CD4-positive, alpha-beta memory T cell (primary cell): Measurements from ENCODE around the gene DCTN1. TPM values are rescaled to one million over a fixed set of nuclear protein-coding genes. Genes with fewer than 3 reads are reported as not detected.
A peak's percentile ranks its signal among the peaks of the same experiment; 100 is the strongest.

Experiments used
- CTCF ChIA-PET: fragments of 350-600 bp; sonication (Branson Sonifier 250); formaldehyde crosslinking; loops from one replicate; lab custom pipeline; 2021; ENCODE audit warnings: inconsistent platforms; ENCODE audit not compliant: partially characterized antibody; lab: Charles Lee
- POLR2A ChIA-PET: fragments of 350-600 bp; sonication (Branson Sonifier 250); formaldehyde crosslinking; loops from one replicate; lab custom pipeline; 2021; ENCODE audit not compliant: partially characterized antibody; lab: Charles Lee
- DNase-seq, 5 donors: peaks; one replicate each; pipeline versions ENCODE4 v3.0.0 to v3.0.0-alpha.2; 2020 to 2022; ENCODE audit warnings: mixed read lengths in 1 of 5
- H3K27ac ChIP-seq: one replicate; pipeline ENCODE4 v1.7.0; 2013; ENCODE audit warnings: low read depth, low read length
- H3K27me3 ChIP-seq: 2 replicates; pipeline ENCODE4 v1.7.0; 2013; ENCODE audit warnings: mild to moderate bottlenecking, low read length, moderate library complexity; ENCODE audit not compliant: insufficient read depth
- H3K36me3 ChIP-seq: 2 replicates; pipeline ENCODE4 v1.7.0; 2013; ENCODE audit warnings: mild to moderate bottlenecking, low read length, moderate library complexity; ENCODE audit not compliant: insufficient read depth
- H3K4me1 ChIP-seq: 2 replicates; pipeline ENCODE4 v1.7.0; 2013; ENCODE audit warnings: mild to moderate bottlenecking, low read length, moderate library complexity; ENCODE audit not compliant: insufficient read depth
- H3K4me3 ChIP-seq, 2 donors: one replicate each; pipeline ENCODE4 v1.7.0; 2013; ENCODE audit warnings: low read length in 2 of 2, mild to moderate bottlenecking in 1 of 2
- H3K9me3 ChIP-seq, 2 donors: one replicate each; pipeline ENCODE4 v1.7.0; 2013; ENCODE audit warnings: low read length in 2 of 2, control low read depth in 1 of 2; ENCODE audit not compliant: control insufficient read depth in 1 of 2
- H3K27ac Mint-ChIP-seq, 7 donors: one replicate each; pipeline ENCODE4 v1.8.0; 2020 to 2021; ENCODE audit warnings: mixed read lengths in 7 of 7, mild to moderate bottlenecking in 6 of 7, inconsistent platforms in 3 of 7, moderate library complexity in 3 of 7
- H3K27me3 Mint-ChIP-seq, 2 donors: one replicate each; pipeline ENCODE4 v1.8.0; 2020 to 2021; ENCODE audit warnings: mixed read lengths in 2 of 2
- H3K36me3 Mint-ChIP-seq, 2 donors: one replicate each; pipeline ENCODE4 v1.8.0; 2020 to 2021; ENCODE audit warnings: mixed read lengths in 2 of 2, inconsistent platforms in 1 of 2, mild to moderate bottlenecking in 1 of 2
- H3K4me1 Mint-ChIP-seq, 4 donors: one replicate each; pipeline ENCODE4 v1.8.0; 2020 to 2021; ENCODE audit warnings: mixed read lengths in 4 of 4, mild to moderate bottlenecking in 1 of 4
- H3K4me3 Mint-ChIP-seq, 8 donors: one replicate each; pipeline ENCODE4 v1.8.0; 2020 to 2021; ENCODE audit warnings: mixed read lengths in 8 of 8, mild to moderate bottlenecking in 7 of 8, moderate library complexity in 6 of 8, inconsistent platforms in 3 of 8
- H3K9me3 Mint-ChIP-seq, 8 donors: one replicate each; pipeline ENCODE4 v1.8.0; 2020 to 2021; ENCODE audit warnings: mixed read lengths in 8 of 8, mild to moderate bottlenecking in 5 of 8, inconsistent platforms in 3 of 8, moderate library complexity in 1 of 8
- intact Hi-C: fragments of 100-400 bp; cut with micrococcal nuclease; formaldehyde crosslinking; loops from one replicate; pipeline ENCODE4 v1.15.1; 2023
- polyA plus RNA-seq, 2 donors: library from polyadenylated mRNA; unstranded; fragments of 300-500 nt; fragmentation: Illumina TruSeq; gene quantifications; one replicate each; pipeline ENCODE4 v1.2.3, GENCODE V29; 2021
- total RNA-seq, 2 experiments: library from RNA; stranded (reverse); gene quantifications; one replicate each; pipeline ENCODE4 v1.2.3, GENCODE V29; 2021

DCTN1 gene
- total and polyA plus RNA-seq, 4 experiments from 2014 or later, result 24.4 to 115 (median 91.6) TPM

DNA sequence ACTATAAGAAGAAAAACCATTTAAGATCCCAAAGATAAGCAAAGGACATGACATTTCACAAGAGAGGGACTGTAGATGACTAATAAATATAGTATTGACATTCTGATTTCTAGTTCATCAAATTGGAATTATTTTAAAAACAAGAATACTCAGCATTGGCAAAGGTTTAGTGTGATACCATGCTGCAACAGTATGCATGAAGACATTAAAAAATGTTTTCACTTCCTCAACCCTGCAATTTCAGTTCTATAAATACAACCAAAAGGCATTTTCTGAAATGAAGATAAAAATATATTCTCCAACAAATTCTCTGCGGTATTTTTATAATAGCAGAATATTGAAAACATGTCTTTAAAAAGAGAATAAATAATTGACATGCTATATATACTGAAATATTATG lies 39.2 kb upstream of the DCTN1 start:
- H3K36me3 Mint-ChIP-seq, result peaks cover 0 to 3% of the 10 kb centered on the region in 2 donors
- Histone ChIP-seq H3K27ac (no peak overlapping the region), H3K4me3 (no peak overlapping the region), H3K27me3 (no peaks in the 10 kb centered on the region), H3K4me1 (peaks cover 25% of the 10 kb centered on the region), H3K9me3 (no peaks in the 10 kb centered on the region), H3K36me3 (no peaks in the 10 kb centered on the region)
- H3K27ac Mint-ChIP-seq, result no peak overlapping the region
- peaks cover 0 to 1% of the 10 kb centered on the region in 2 donors for H3K27me3 Mint-ChIP-seq
- intact Hi-C loops, result no loop called here
- no peak overlapping the region for H3K4me3 Mint-ChIP-seq
- no peaks in the 10 kb centered on the region for H3K9me3 Mint-ChIP-seq
- POLR2A ChIA-PET, result interaction anchor here (4.7 kb wide), 1 partner anchor 28 kb away, joined by 34 read pairs; no protein-coding TSS in a partner anchor
- CTCF ChIA-PET, result no interaction called here
- peaks cover 13 to 42% (median 22%) of the 10 kb centered on the region in 4 donors for H3K4me1 Mint-ChIP-seq
- no peak for DNase-seq

- Mint-ChIP-seq H3K4me3 (no peak overlapping the region), H3K27ac (no peak overlapping the region), H3K36me3 (peaks cover 0 to 3% of the 10 kb centered on the region in 2 donors), H3K27me3 (peaks cover 2 to 3% of the 10 kb centered on the region in 2 donors), H3K4me1 (peaks cover 15 to 44% (median 23%) of the 10 kb centered on the region in 4 donors), H3K9me3 (no peaks in the 10 kb centered on the region)
- intact Hi-C loops, result no loop called here
- CTCF ChIA-PET, result interaction anchor here (1.3 to 1.4 kb wide), 3 partner anchors 27 to 114 kb away, joined by 3 to 5 read pairs (median 3); partner anchors contain the start of gene WBP1
- H3K36me3 ChIP-seq, result no peaks in the 10 kb centered on the region
- no peaks in the 10 kb centered on the region for H3K27me3 ChIP-seq
- peaks cover 25% of the 10 kb centered on the region for H3K4me1 ChIP-seq
- no peak for DNase-seq
- no peak overlapping the region for H3K27ac ChIP-seq
- POLR2A ChIA-PET, result interaction anchor here (0.7 kb wide), 1 partner anchor 40 kb away, joined by 3 read pairs; the partner anchor contains the start of gene WBP1
- H3K4me3 ChIP-seq, result no peak overlapping the region
- H3K9me3 ChIP-seq, result no peaks in the 10 kb centered on the region
Observed at GRCh38 chr2:74418312-74418711, 38.2 kb upstream of the DCTN1 start.

DNA sequence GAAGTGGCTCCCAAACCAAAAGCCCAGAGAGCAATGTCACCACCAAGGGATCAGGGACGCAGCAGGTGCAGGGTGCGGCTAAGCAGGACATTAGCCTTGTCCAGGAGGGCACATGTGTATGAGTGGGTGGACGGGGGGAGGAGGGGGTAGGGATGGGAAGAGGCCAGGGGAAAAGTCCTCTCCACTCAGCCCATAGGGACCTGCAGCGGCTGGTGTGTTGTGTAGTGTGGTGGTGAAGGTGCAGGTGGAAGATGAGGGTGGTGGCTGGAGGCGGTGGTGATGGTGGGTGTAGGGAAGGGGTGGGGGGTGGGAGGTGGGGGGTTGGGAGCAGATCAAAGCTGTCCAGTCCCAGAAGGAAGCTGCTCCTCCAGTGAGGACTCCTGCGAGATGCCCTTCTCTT lies 37.7 kb upstream of the DCTN1 start:
- peaks cover 25% of the 10 kb centered on the region for H3K4me1 ChIP-seq
- POLR2A ChIA-PET, result interaction anchor here (0.7 kb wide), 1 partner anchor 41 kb away, joined by 3 read pairs; the partner anchor contains the start of gene WBP1
- H3K9me3 ChIP-seq, result no peaks in the 10 kb centered on the region
- H3K27me3 ChIP-seq, result no peaks in the 10 kb centered on the region
- no peak for DNase-seq
- Mint-ChIP-seq H3K27ac (peak overlapping the region in 1 of 7 donors; percentile 18), H3K27me3 (peaks cover 3 to 8% of the 10 kb centered on the region in 2 donors), H3K9me3 (no peaks in the 10 kb centered on the region), H3K4me3 (peak overlapping the region in 1 of 8 donors; percentile 41), H3K4me1 (peaks cover 14 to 43% (median 22%) of the 10 kb centered on the region in 4 donors), H3K36me3 (peaks cover 0 to 3% of the 10 kb centered on the region in 2 donors)
- CTCF ChIA-PET, result interaction anchor here (1.3 to 1.4 kb wide), 3 partner anchors 26 to 114 kb away, joined by 3 to 5 read pairs (median 3); partner anchors contain the start of gene WBP1
- intact Hi-C loops, result no loop called here
- no peak overlapping the region for H3K27ac ChIP-seq
- no peaks in the 10 kb centered on the region for H3K36me3 ChIP-seq
- H3K4me3 ChIP-seq, result no peak overlapping the region

DNA sequence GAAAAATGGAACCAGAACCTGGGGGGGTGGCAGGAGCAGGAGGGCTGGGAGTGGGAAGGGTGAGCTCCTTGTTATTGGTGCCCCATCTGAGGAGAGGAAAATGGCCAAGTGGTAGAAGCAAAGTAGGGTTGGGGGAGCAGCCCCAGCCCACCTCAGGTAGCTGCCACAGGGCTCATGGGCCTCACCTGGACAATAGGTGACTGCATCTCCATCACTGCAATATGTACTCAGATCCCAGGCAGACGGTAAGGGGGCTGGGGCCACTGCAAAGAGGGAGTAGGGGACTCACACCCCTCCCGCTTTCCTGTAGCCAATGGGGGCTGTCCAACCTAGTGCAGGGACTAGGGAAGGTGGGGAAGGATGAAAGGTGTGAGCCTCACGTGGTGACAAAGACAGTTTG lies 37.1 kb upstream of the DCTN1 start:
- Histone ChIP-seq H3K27ac (no peak overlapping the region), H3K4me3 (no peak overlapping the region), H3K27me3 (no peaks in the 10 kb centered on the region), H3K4me1 (peaks cover 23% of the 10 kb centered on the region), H3K9me3 (no peaks in the 10 kb centered on the region), H3K36me3 (no peaks in the 10 kb centered on the region)
- Mint-ChIP-seq H3K4me3 (peak overlapping the region in 1 of 8 donors; percentile 23), H3K36me3 (peaks cover 0 to 3% of the 10 kb centered on the region in 2 donors), H3K27ac (peak overlapping the region in 4 of 7 donors; percentile 6 to 65 (median 38)), H3K27me3 (peaks cover 3 to 13% of the 10 kb centered on the region in 2 donors), H3K4me1 (peaks cover 12 to 37% (median 19%) of the 10 kb centered on the region in 4 donors), H3K9me3 (no peaks in the 10 kb centered on the region)
- POLR2A ChIA-PET, result interaction anchor here (2.4 kb wide), 1 partner anchor 41 kb away, joined by 8 read pairs; the partner anchor contains the start of gene WBP1
- CTCF ChIA-PET, result no interaction called here
- intact Hi-C loops, result no loop called here
- no peak for DNase-seq

- Histone ChIP-seq H3K9me3 (no peaks in the 10 kb centered on the region), H3K36me3 (no peaks in the 10 kb centered on the region), H3K4me1 (peaks cover 21% of the 10 kb centered on the region), H3K27ac (no peak overlapping the region), H3K27me3 (no peaks in the 10 kb centered on the region), H3K4me3 (no peak overlapping the region)
- H3K4me1 Mint-ChIP-seq, result peaks cover 12 to 33% (median 17%) of the 10 kb centered on the region in 4 donors
- no peak overlapping the region for H3K4me3 Mint-ChIP-seq
- intact Hi-C loops, result no loop called here
- H3K9me3 Mint-ChIP-seq, result no peaks in the 10 kb centered on the region
- POLR2A ChIA-PET, result interaction anchor here (1.5 to 2.4 kb wide), 4 partner anchors 25 to 238 kb away, joined by 3 to 8 read pairs (median 4); partner anchors contain the start of genes MOB1A and WBP1
- no peak for DNase-seq
- H3K27ac Mint-ChIP-seq, result peak overlapping the region in 2 of 7 donors; percentile 6 to 57
- peaks cover 0 to under 1% of the 10 kb centered on the region in 2 donors for H3K36me3 Mint-ChIP-seq
- CTCF ChIA-PET, result no interaction called here
- peaks cover 3 to 13% of the 10 kb centered on the region in 2 donors for H3K27me3 Mint-ChIP-seq
Observed at GRCh38 chr2:74416778-74417177, 36.7 kb upstream of the DCTN1 start.

DNA sequence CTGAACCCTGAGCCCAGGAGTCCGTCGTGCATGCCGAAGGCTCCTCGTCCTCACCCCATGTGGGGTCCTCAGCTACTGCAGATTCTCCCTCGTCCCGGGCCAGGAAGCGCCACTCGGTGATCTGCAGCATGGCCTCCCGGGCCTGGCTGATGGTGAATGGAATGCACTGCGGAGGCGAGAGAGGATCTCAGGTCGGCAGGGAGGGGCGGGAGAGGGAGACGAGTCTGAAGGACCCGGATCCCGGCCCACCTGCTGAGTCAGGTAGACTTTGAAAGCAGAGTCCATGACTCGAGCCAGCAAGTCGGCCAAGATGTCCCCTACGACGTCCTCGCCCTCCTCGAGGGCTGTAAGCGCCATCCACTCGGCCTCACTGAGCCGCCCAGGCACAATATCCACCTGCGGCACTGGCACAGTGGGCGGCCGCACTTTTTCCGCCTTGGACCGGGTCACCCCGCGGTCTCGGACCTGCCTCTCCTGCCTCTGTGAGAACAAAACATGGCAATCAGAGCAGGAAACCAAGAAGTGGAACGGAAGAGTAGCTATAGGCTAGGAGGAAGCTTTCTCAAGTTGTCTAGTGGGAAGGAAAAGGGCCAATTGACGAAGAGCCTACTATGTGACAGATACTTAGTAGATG lies 35.8 kb upstream of the DCTN1 start:
- DNase-seq, result no peak
- peaks cover 9 to 26% (median 11%) of the 10 kb centered on the region in 4 donors for H3K4me1 Mint-ChIP-seq

More for the DNA sequence above, 35.8 kb upstream of the DCTN1 start:
- CTCF ChIA-PET, result interaction anchor here (0.9 to 1.1 kb wide), 2 partner anchors 25 to 116 kb away, joined by 3 to 4 read pairs; no protein-coding TSS in a partner anchor
- H3K27me3 Mint-ChIP-seq, result peaks cover 3 to 13% of the 10 kb centered on the region in 2 donors
- H3K27ac ChIP-seq, result no peak overlapping the region
- H3K36me3 ChIP-seq, result no peaks in the 10 kb centered on the region
- no peak overlapping the region for H3K4me3 ChIP-seq
- peak overlapping the region in 3 of 7 donors; percentile 29 to 79 (median 71) for H3K27ac Mint-ChIP-seq
- H3K4me1 ChIP-seq, result peaks cover 17% of the 10 kb centered on the region
- H3K4me3 Mint-ChIP-seq, result peak overlapping the region in 5 of 8 donors; percentile 52 to 71 (median 59)
- no peaks in the 10 kb centered on the region for H3K9me3 ChIP-seq
- POLR2A ChIA-PET, result interaction anchor here (1.3 to 2.4 kb wide), 6 partner anchors 24 to 237 kb away, joined by 3 to 8 read pairs (median 4); partner anchors contain the start of genes AUP1, HTRA2, MOB1A and WBP1
- H3K36me3 Mint-ChIP-seq, result no peaks in the 10 kb centered on the region
- H3K9me3 Mint-ChIP-seq, result no peaks in the 10 kb centered on the region
- H3K27me3 ChIP-seq, result no peaks in the 10 kb centered on the region
- intact Hi-C loops, result no loop called here
